ENCODE results near the gene PTPN23. TPM values are rescaled to one million over a fixed set of nuclear protein-coding genes. Genes with fewer than 3 reads are reported as not detected.
"Not testable (repeated sequence)": the region's sequence is repeated elsewhere in the genome, so short reads cannot be mapped to it uniquely, and the experiment has no call there.

Gene PTPN23
- polyA plus RNA-seq, 6 donors from 2014 or later = 0.60 to 6.3 (median 4.2) TPM

DNA sequence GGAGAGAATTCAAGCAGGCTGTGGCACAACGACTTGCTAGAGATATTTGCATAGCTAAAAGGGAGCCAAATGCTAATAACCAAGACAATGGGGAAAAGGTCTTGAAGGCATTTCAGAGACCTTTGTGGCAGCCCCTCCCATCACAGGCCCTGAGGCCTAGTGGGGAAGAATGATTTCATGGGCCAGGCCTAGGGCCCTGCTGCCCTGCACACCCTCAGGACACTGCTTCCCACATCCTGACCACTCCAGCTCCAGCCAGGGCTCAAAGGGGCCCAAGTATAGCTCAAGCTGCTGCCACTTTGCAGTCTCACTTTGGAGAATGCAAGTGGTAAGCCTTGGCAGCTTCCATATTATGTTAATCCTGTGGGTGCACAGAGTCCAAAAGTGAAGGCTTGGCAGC is 21.5 kb upstream of the PTPN23 start:
- Mint-ChIP-seq H3K36me3 (peaks cover 5 to 10% of the 10 kb centered on the region in 2 donors), H3K9me3 (peaks cover 5 to 29% (median 23%) of the 10 kb centered on the region in 7 donors)
- DNase-seq = no peak

DNA sequence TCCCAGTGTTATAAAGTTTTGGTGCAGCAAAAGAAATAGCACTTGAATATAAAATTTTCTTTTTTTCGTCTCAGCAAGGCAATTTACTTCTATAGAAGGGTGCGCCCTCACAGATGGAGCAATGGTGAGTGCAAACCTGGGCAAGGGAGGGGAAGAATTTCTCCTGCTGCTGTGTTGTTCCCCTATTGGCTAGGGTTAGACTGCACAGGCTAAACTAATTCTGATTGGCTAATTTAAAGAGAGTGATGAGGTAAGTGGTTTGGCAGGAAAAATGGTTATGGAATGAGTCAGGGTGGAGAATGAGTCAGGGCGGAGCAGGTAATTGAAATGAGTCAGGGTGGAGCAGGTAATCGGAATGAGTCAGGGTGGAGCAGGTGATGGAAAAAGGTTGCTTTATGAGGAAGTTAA is 20.7 kb upstream of the PTPN23 start:
- not testable (repeated sequence) for H3K27me3 Mint-ChIP-seq; ATAC-seq (ENCODE audit: low read depth in 2 of 2); H3K36me3 Mint-ChIP-seq; DNase-seq
- Mint-ChIP-seq H3K4me1 (peaks cover 9 to 13% (median 12%) of the 10 kb centered on the region in 3 donors), H3K9me3 (peaks cover 5 to 29% (median 23%) of the 10 kb centered on the region in 7 donors), H3K4me3 (peak overlapping the region in 1 of 8 donors; percentile 11), H3K27ac (peak overlapping the region in 3 of 6 donors; percentile 3 to 65 (median 47))

More for the DNA sequence above, 21.5 kb upstream of the PTPN23 start:
- no peak overlapping the region for H3K4me3 Mint-ChIP-seq
- peaks cover 9 to 14% (median 13%) of the 10 kb centered on the region in 3 donors for H3K4me1 Mint-ChIP-seq
- no peaks in the 10 kb centered on the region for H3K27me3 Mint-ChIP-seq
- ATAC-seq (ENCODE audit: low read depth in 2 of 2) = no peak
- no peak overlapping the region for H3K27ac Mint-ChIP-seq

DNA sequence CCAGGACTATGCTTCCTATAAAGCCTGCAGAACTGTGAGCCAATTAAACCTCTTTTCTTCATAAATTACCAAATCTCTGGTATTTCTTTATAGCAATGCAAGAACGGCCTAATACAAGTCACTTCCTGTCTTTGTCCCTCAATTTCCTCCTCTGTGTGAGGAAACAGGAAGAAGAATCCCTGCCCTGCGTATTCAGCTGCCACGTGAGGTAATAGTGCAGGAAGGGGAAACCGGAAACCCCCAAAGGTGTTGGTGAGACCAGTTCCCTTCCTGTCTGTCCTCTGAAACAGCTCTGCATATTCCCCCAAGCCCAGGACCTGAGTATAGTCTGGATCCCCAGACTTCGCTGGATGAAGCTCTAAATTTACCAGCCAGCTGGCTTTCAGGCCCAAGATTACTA is 18.1 kb upstream of the PTPN23 start:
- H3K9me3 Mint-ChIP-seq = peaks cover 5 to 29% (median 23%) of the 10 kb centered on the region in 7 donors
- peak overlapping the region in 1 of 8 donors; percentile 15 for H3K4me3 Mint-ChIP-seq
- no peaks in the 10 kb centered on the region for H3K27me3 Mint-ChIP-seq
- H3K27ac Mint-ChIP-seq = peak overlapping the region in 5 of 6 donors; percentile 42 to 96 (median 63)
- peaks cover 9 to 13% (median 10%) of the 10 kb centered on the region in 3 donors for H3K4me1 Mint-ChIP-seq
- peak; percentile 9 for DNase-seq
- H3K36me3 Mint-ChIP-seq = peaks cover 5 to 10% of the 10 kb centered on the region in 2 donors
- ATAC-seq (ENCODE audit: low read depth in 2 of 2) = peak; percentile 69 to 81

DNA sequence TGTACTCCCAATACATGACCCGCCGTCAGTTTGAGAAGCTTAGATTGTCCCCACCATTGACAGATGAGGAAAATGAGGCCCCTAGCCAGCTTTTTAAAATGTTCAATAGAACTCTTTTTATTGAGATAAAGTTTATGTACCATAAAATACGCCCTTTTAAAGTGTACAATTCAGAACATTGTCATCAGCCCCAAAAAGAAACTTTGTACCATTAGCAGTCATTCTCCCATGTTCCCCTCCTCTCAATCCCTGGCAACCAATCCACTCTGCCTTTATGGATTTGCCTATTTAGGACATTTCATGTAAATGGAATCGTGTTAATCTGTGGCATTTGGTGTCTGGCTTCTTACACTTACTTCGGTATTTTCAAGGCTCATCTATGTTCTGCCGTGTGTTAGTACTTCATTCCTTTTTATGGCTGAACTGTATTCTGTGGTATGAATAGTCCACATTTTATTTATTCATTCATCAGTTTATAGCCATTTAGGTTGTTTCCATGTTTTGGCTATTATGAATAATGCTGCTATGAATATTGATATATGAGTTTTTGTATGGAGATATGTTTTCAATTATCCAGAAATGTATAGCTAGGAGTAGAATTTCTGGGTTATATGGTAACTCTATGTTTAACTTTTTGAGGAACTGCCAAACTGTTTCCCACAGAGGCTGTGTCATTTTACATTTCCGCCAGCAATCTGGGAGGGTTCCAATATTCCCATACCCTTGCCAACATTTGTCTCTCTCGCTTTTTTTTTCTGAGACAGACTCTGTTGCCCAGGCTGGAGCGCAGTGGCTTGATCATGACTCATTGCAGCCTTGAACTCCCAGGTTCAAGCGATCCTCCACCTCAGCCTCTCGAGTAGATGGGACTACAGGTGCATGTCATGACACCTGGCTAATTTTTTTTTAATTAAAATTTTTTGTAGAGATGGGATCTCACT is 15.3 kb upstream of the PTPN23 start:
- Mint-ChIP-seq H3K36me3 (peaks cover 0 to under 1% of the 10 kb centered on the region in 2 donors), H3K27me3 (no peaks in the 10 kb centered on the region), H3K4me3 (no peak overlapping the region), H3K9me3 (peaks cover 0 to 5% (median under 1%) of the 10 kb centered on the region in 7 donors), H3K27ac (peak overlapping the region in 2 of 6 donors; percentile 0 to 78), H3K4me1 (peaks cover 9 to 13% (median 10%) of the 10 kb centered on the region in 3 donors)
- ATAC-seq (ENCODE audit: low read depth in 2 of 2) = no peak
- no peak for DNase-seq

GRCh38 chr3:47366833-47367232 is 14.0 kb upstream of the PTPN23 start:
- no peak for ATAC-seq (ENCODE audit: low read depth in 2 of 2)
- H3K27me3 Mint-ChIP-seq = peaks cover 0 to 5% (median 3%) of the 10 kb centered on the region in 3 donors

GRCh38 chr3:47367631-47368030 is 13.2 kb upstream of the PTPN23 start:
- no peaks in the 10 kb centered on the region for H3K36me3 Mint-ChIP-seq
- H3K4me3 Mint-ChIP-seq = no peak overlapping the region
- H3K27me3 Mint-ChIP-seq = peaks cover 0 to 8% (median 4%) of the 10 kb centered on the region in 3 donors
- H3K27ac Mint-ChIP-seq = no peak overlapping the region
- peaks cover 4 to 10% (median 7%) of the 10 kb centered on the region in 3 donors for H3K4me1 Mint-ChIP-seq
- H3K9me3 Mint-ChIP-seq = peaks cover 0 to 3% (median 0%) of the 10 kb centered on the region in 7 donors
- DNase-seq = no peak
- ATAC-seq (ENCODE audit: low read depth in 2 of 2) = no peak

More at GRCh38 chr3:47366833-47367232, 14.0 kb upstream of the PTPN23 start:
- H3K36me3 Mint-ChIP-seq = no peaks in the 10 kb centered on the region
- no peak overlapping the region for H3K27ac Mint-ChIP-seq
- DNase-seq = no peak
- H3K4me1 Mint-ChIP-seq = peaks cover 9 to 14% (median 13%) of the 10 kb centered on the region in 3 donors
- no peak overlapping the region for H3K4me3 Mint-ChIP-seq
- peaks cover 0 to 5% (median 0%) of the 10 kb centered on the region in 7 donors for H3K9me3 Mint-ChIP-seq

DNA sequence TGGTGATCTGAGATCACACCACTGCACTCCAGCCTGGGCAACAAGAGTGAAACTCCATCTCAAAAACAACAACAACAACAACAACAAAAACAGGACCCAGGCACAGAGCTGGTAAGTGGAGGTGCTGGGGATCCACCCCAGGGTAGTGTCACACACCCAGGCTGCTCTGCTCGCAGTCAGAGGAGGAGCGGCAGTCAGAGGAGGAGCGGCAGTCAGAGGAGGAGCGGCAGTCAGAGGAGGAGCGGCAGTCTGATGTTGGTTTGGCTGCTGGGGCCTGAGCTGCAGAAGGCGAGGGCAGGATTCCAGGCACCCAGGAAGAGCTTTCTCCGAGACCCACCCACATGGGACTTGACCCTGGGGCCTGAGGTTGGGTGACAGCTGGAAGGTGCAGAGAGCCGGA is 10.8 kb upstream of the PTPN23 start:
- ATAC-seq (ENCODE audit: low read depth in 2 of 2); H3K27me3 Mint-ChIP-seq; H3K4me1 Mint-ChIP-seq: not testable (repeated sequence)

GRCh38 chr3:47370887-47371697 is 9.7 kb upstream of the PTPN23 start:
- Mint-ChIP-seq H3K36me3 (no peaks in the 10 kb centered on the region), H3K4me1 (peaks cover 0 to 7% (median 0%) of the 10 kb centered on the region in 3 donors), H3K9me3 (no peaks in the 10 kb centered on the region), H3K27ac (no peak overlapping the region), H3K4me3 (no peak overlapping the region), H3K27me3 (peaks cover 0 to 8% (median 4%) of the 10 kb centered on the region in 3 donors)
- ATAC-seq (ENCODE audit: low read depth in 2 of 2) = peak; percentile 35 to 47
- peak; percentile 7 for DNase-seq

More for the DNA sequence above, 10.8 kb upstream of the PTPN23 start:
- not testable (repeated sequence) for H3K4me3 Mint-ChIP-seq, DNase-seq, H3K36me3 Mint-ChIP-seq, H3K27ac Mint-ChIP-seq, H3K9me3 Mint-ChIP-seq

DNA sequence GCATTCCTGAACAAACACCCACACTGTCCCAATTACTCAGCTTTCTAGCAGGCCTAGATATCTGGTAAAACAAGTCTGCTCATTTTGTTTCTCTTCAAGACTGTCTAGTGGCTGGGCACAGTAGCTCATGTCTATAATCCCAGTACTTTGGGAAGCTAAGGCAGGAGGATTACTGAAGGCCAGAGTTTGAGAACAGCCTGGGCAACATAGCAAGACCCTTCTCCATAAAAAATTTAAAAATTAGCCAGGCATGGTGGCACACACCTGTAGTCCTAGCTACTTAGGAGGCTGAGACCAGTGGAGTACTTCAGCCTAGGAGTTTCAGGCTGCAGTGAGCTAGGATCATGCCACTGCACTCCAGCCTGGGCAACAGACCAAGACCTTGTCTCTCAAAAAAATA is 6.2 kb upstream of the PTPN23 start:
- H3K36me3 Mint-ChIP-seq = no peaks in the 10 kb centered on the region
- H3K9me3 Mint-ChIP-seq = no peaks in the 10 kb centered on the region
- H3K4me3 Mint-ChIP-seq = no peak overlapping the region
- peaks cover 12 to 18% (median 15%) of the 10 kb centered on the region in 3 donors for H3K4me1 Mint-ChIP-seq
- DNase-seq = no peak
- H3K27ac Mint-ChIP-seq = no peak overlapping the region
- ATAC-seq (ENCODE audit: low read depth in 2 of 2) = no peak
- H3K27me3 Mint-ChIP-seq = peaks cover 0 to 8% (median 4%) of the 10 kb centered on the region in 3 donors

DNA sequence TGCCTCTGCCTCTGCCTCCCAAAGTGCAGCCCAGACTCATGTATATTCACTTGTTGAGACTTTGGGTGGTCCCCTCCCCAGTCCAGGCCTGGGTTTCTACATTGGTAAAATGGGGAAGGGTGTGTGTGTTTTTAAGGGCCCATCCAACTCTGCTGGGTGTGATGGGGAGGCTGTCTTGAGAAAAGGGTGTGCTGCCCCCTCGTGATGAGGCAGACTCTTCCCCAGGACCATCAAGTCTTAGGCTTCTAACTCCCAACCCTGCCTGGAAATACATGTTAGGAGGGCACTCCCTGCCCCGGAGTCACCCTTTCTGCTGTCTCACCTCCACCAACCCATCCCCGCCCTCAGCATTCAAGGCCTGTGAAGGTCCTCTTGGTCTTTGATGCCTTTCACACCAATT is 4.4 kb upstream of the PTPN23 start:
- H3K4me3 Mint-ChIP-seq = no peak overlapping the region
- H3K27ac Mint-ChIP-seq = peak overlapping the region in 3 of 6 donors; percentile 20 to 72 (median 50)
- peaks cover 0 to 8% (median 4%) of the 10 kb centered on the region in 3 donors for H3K27me3 Mint-ChIP-seq
- ATAC-seq (ENCODE audit: low read depth in 2 of 2) (no peak), DNase-seq (no peak)
- H3K36me3 Mint-ChIP-seq = no peaks in the 10 kb centered on the region
- H3K9me3 Mint-ChIP-seq = no peaks in the 10 kb centered on the region
- H3K4me1 Mint-ChIP-seq = peaks cover 25 to 31% (median 29%) of the 10 kb centered on the region in 3 donors

DNA sequence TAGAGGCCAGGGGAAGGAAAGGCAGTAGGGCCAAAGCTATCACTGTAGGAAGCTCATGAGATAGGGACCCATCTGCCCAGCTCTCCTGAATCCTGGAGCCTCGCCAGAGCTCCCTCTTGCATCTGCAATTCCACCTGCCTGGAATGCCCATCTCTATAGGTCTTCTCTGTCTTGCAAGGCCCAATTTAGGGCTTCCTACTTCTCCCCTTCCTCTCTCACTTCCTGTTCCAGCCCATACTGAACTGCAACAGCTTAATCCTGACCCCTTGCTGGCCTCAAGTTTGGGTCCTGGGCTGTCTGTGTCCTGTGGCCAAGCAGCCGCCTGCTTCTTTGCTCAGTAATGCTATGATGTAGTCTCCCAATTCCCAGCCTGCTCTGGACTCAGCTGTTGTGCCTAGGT is 3.6 kb upstream of the PTPN23 start:
- H3K27ac Mint-ChIP-seq = peak overlapping the region in 1 of 6 donors; percentile 81
- H3K36me3 Mint-ChIP-seq = no peaks in the 10 kb centered on the region
- H3K9me3 Mint-ChIP-seq = no peaks in the 10 kb centered on the region
- H3K4me3 Mint-ChIP-seq = peak overlapping the region in 2 of 8 donors; percentile 10 to 13
- peaks cover 0 to under 1% (median 0%) of the 10 kb centered on the region in 3 donors for H3K27me3 Mint-ChIP-seq
- ATAC-seq (ENCODE audit: low read depth in 2 of 2) = no peak
- peaks cover 31 to 39% (median 33%) of the 10 kb centered on the region in 3 donors for H3K4me1 Mint-ChIP-seq
- DNase-seq = no peak

GRCh38 chr3:47378869-47379268 is 2.0 kb upstream of the PTPN23 start:
- H3K4me1 Mint-ChIP-seq = peaks cover 42 to 54% (median 48%) of the 10 kb centered on the region in 3 donors
- H3K36me3 Mint-ChIP-seq = no peaks in the 10 kb centered on the region
- peak overlapping the region in 4 of 8 donors; percentile 30 to 99 (median 72) for H3K4me3 Mint-ChIP-seq
- H3K27me3 Mint-ChIP-seq = no peaks in the 10 kb centered on the region
- ATAC-seq (ENCODE audit: low read depth in 2 of 2) (no peak), DNase-seq (no peak)
- H3K9me3 Mint-ChIP-seq = no peaks in the 10 kb centered on the region
- H3K27ac Mint-ChIP-seq = peak overlapping the region in 3 of 6 donors; percentile 49 to 100 (median 98)

DNA sequence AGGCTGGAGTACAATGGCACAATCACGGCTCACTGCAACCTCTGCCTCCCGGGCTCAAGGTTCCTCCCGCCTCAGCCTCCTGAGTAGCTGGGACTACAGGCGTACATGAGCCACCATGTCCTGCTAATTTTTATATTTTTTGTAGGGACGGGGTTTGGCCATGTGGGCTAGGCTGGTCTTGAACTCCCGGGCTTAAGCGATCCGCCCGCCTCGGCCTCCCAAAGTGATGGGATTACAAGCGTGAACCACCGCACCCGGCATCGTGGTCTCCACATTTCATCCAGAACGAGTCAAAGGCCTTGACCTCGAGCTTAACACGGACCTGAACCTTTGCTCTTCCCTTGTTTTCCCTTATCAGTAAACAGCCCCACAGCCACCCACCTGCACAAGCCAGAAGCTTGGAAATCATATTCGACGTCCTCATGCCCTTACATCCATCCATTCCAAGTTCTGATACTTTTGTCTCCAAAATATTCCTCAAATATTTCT is 1.4 kb upstream of the PTPN23 start:
- DNase-seq = no peak
- Mint-ChIP-seq H3K4me1 (peaks cover 43 to 56% (median 52%) of the 10 kb centered on the region in 3 donors), H3K27ac (peak overlapping the region; percentile 98 to 100 (median 100)), H3K36me3 (no peaks in the 10 kb centered on the region), H3K9me3 (no peaks in the 10 kb centered on the region), H3K4me3 (peak overlapping the region; percentile 90 to 100 (median 98)), H3K27me3 (no peaks in the 10 kb centered on the region)
- no peak for ATAC-seq (ENCODE audit: low read depth in 2 of 2)
